ENCODE measurements around the gene SSBP3. TPM values are rescaled to one million over a fixed set of nuclear protein-coding genes. Genes with fewer than 3 reads are reported as not detected.

The SSBP3 gene
- total RNA-seq, 1 donor: 11.7 TPM

DNA sequence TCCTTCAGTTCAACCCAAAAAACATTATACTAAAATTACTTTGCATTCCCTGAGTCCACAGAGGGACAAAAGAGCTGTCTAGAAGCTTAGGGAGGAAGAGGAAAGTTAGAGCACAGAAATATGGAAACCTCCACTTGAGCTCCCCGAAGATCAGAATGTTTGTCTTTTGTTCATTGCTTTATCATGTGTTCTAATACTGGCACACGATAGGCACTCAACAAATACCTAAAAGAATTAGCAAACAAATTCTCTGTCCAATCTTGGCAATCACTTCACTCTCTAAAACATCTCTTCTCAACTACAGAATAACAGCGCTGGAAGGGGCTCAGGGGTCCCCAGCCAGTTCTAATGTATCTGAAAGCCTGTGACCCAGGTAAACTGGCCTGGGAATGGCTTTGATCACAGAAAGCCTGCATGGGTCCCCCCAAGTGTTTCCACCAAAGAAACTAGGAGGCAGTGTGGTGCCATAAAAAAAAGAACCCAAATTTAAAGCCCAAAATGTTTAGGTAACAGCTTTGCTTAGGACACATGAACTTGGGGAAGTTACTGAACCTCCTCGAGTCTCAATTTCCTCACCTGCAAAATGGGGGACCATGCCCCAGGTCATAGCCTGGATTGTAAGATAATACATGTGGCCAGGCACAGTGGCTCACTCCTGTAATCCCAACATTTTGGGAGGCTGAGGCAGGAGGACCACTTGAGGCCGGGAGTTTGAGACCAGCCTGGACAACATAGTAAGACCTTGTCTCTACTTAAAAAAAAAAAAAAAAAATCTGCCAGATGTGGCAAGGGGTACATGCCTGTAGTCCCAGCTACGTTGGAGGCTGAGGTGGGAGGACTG, 45.8 kb downstream of the SSBP3 start:
- no peak for TF ChIP-seq CTCF (IDR thresholded peaks at IDR 0.05; ENCODE audit: insufficient read depth, low read length)
- no peak overlapping the region for H3K4me3 ChIP-seq (ENCODE audit: low read depth, low read length)
- DNase-seq (ENCODE audit: low read depth): no peak

DNA sequence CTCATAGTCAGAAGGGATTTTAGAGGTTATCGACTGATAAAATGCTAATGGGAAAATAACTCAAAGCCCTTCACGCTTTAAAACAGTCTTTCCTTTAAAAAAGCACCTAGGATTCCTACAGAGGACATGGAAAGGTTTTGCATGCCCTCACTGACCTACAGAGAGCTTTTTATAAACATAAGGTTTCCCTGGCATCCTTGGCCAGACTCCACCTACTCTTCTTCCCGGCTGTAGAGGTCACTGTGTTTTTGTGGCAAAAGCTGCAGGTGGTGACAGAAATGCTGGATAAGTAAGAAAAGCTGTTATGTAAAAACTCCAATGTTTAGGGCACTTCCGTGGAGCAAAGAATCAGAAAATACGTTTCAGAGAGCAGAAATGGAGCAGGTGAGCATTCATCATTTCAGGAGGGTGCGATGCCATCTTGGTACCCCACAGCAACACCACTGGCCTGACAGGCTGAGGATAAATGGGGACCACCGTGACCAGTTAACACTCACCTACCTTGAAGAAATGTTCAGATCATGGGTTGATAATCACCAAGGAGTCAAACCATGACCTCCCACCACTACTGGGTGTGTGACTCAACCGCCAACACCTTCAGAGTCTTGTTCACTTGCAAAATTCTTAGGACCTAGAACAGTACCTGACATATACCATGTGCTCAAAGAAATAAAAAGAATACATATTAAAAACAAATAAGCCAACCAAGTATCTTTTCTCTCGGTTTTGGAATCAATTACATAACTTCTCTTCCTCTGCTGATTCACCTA, 46.6 kb downstream of the SSBP3 start:
- TF ChIP-seq CTCF (IDR thresholded peaks at IDR 0.05; ENCODE audit: insufficient read depth, low read length): peak; percentile 3
- DNase-seq (ENCODE audit: low read depth): no peak
- no peak overlapping the region for H3K4me3 ChIP-seq (ENCODE audit: low read depth, low read length)

- no peak for TF ChIP-seq CTCF (IDR thresholded peaks at IDR 0.05; ENCODE audit: insufficient read depth, low read length)
- no peak overlapping the region for H3K4me3 ChIP-seq (ENCODE audit: low read depth, low read length)
- DNase-seq (ENCODE audit: low read depth): no peak
Observed at GRCh38 chr1:54358503-54359168, 47.6 kb downstream of the SSBP3 start.

- no peak for DNase-seq (ENCODE audit: low read depth)
- no peak for TF ChIP-seq CTCF (IDR thresholded peaks at IDR 0.05; ENCODE audit: insufficient read depth, low read length)
- no peak overlapping the region for H3K4me3 ChIP-seq (ENCODE audit: low read depth, low read length)
Observed at GRCh38 chr1:54357967-54358366, 48.2 kb downstream of the SSBP3 start.

GRCh38 chr1:54356680-54357147, 49.5 kb downstream of the SSBP3 start:
- TF ChIP-seq CTCF (IDR thresholded peaks at IDR 0.05; ENCODE audit: insufficient read depth, low read length): no peak
- no peak for DNase-seq (ENCODE audit: low read depth)
- no peak overlapping the region for H3K4me3 ChIP-seq (ENCODE audit: low read depth, low read length)

DNA sequence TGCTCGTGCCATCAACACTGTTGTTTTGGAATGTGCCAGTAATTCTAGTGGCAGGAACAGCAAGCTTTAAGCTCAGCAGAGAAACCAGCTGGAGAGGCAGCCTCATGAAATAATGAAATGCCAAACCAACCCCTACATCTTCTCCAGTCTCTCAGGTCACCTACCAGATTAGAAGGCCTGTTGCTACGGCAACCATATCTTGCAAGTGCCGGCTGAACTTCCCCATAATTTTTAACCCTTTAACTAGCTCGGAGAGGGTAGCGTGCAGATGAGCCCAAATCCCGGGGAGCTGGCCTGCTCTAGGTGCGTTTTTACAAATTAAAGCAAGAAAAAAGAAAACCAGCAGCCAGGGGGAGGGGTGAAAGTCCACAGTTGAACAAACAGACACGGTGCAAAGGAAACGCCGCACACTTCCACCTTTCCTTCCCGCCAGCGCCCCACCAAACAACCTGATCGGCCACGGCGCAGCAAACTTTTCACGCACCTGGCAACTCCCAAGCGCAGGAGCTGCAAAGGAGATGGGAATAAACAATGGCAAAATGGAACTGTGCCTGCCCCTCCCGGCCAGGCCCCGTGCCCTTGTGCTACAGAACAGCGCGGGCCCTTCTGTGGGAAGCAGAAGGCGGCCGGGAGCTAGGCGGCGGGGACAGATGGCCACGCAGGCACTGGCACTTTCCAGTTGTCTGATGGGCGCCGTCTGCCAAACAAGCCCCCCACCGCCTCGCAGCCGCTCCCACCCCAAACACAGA, 50.1 kb downstream of the SSBP3 start:
- DNase-seq (ENCODE audit: low read depth): no peak
- no peak for TF ChIP-seq CTCF (IDR thresholded peaks at IDR 0.05; ENCODE audit: insufficient read depth, low read length)

More for the DNA sequence above, 50.1 kb downstream of the SSBP3 start:
- no peak overlapping the region for H3K4me3 ChIP-seq (ENCODE audit: low read depth, low read length)
